Measurements from ENCODE around the gene MAGI1. TPM values are rescaled to one million over a fixed set of nuclear protein-coding genes. Genes with fewer than 3 reads are reported as not detected.

MAGI1 gene
- polyA plus RNA-seq, 1 of the 3 experiments (the other 2 are of a cell fraction), result 10.3 TPM

- Histone ChIP-seq H3K9ac (no peak overlapping the region), H3K4me1 (ENCODE audit: control insufficient read depth in 1 of 2, insufficient read depth in 2 of 2, low read depth in 1 of 2, low read length in 1 of 2) (no peaks in the 10 kb centered on the region; a peak in 1 of 4 replicates), H3K36me3 (replicated peaks in 1 of 2; ENCODE audit: control insufficient read depth in 1 of 2, insufficient read depth in 2 of 2, low read length in 1 of 2) (no peaks in the 10 kb centered on the region), H3K9me2 (no peaks in the 10 kb centered on the region), H2AFZ (ENCODE audit: low read depth) (no peak overlapping the region), H3K27me3 (ENCODE audit: insufficient read depth) (no peaks in the 10 kb centered on the region), H3K9me3 (no peaks in the 10 kb centered on the region), H4K20me1 (ENCODE audit: insufficient read depth) (no peaks in the 10 kb centered on the region), H3K79me2 (ENCODE audit: insufficient read depth) (peaks cover 15% of the 10 kb centered on the region; the same call in 1 of the 2 replicates), H3K27ac (ENCODE audit: low read depth in 2 of 2, low read length in 1 of 2) (no peak overlapping the region), H3F3A (replicated peaks; ENCODE audit: insufficient read depth) (peaks cover 9% of the 10 kb centered on the region), H3K4me3 (ENCODE audit: low read depth in 2 of 2, low read length in 1 of 2) (no peak overlapping the region), H3K4me2 (no peak overlapping the region)
- TF ChIP-seq EP300 (IDR thresholded peaks at IDR 0.05; ENCODE audit: borderline replicate concordance in 1 of 2, low read depth in 1 of 2, low read length in 1 of 2) (no peak), EZH2phosphoT487 (IDR thresholded peaks at IDR 0.05; ENCODE audit: borderline replicate concordance, low read depth) (no peak), NFIC (IDR thresholded peaks at IDR 0.05; ENCODE audit: borderline replicate concordance) (no peak), NRF1 (IDR thresholded peaks at IDR 0.05; ENCODE audit: low read depth, low read length) (no peak), MXI1 (IDR thresholded peaks at IDR 0.05; ENCODE audit: low read depth, low read length) (no peak), GATA2 (CRISPR knock-in tag; IDR thresholded peaks at IDR 0.05) (no peak), ELF1 (IDR thresholded peaks at IDR 0.05) (no peak), PBX3 (IDR thresholded peaks at IDR 0.05) (no peak), TCF12 (IDR thresholded peaks at IDR 0.05) (no peak), USF1 (IDR thresholded peaks at IDR 0.05; ENCODE audit: borderline replicate concordance, low read depth) (no peak), MEF2A (IDR thresholded peaks at IDR 0.05; ENCODE audit: borderline replicate concordance, low read depth) (no peak), GABPA (IDR thresholded peaks at IDR 0.05; ENCODE audit: low read depth) (no peak)
- POLR2A ChIA-PET, result no interaction called here
- DNase-seq, result no peak
- CTCF ChIA-PET, result interaction anchor here (1.4 to 7.1 kb wide), 3 partner anchors 24 to 408 kb away, joined by 3 to 70 read pairs (median 3); no protein-coding TSS in a partner anchor
- WGBS (ENCODE audit: low lambda C conversion rate), result 96% methylated on average over 5 of the region's 5 CpGs
Observed at GRCh38 chr3:65787340-65787739, 251.4 kb downstream of the MAGI1 start.

- Histone ChIP-seq H3K9ac (no peak overlapping the region), H4K20me1 (ENCODE audit: insufficient read depth) (no peaks in the 10 kb centered on the region), H3K4me1 (ENCODE audit: control insufficient read depth in 1 of 2, insufficient read depth in 2 of 2, low read depth in 1 of 2, low read length in 1 of 2) (no peaks in the 10 kb centered on the region; a peak in 1 of 4 replicates), H3K27me3 (ENCODE audit: insufficient read depth) (no peaks in the 10 kb centered on the region), H3K9me3 (no peaks in the 10 kb centered on the region), H3F3A (replicated peaks; ENCODE audit: insufficient read depth) (peaks cover 9% of the 10 kb centered on the region), H3K9me2 (no peaks in the 10 kb centered on the region), H3K79me2 (ENCODE audit: insufficient read depth) (peaks cover 15% of the 10 kb centered on the region; the same call in 1 of the 2 replicates), H3K4me3 (ENCODE audit: low read depth in 2 of 2, low read length in 1 of 2) (no peak overlapping the region), H2AFZ (ENCODE audit: low read depth) (no peak overlapping the region), H3K36me3 (replicated peaks in 1 of 2; ENCODE audit: control insufficient read depth in 1 of 2, insufficient read depth in 2 of 2, low read length in 1 of 2) (no peaks in the 10 kb centered on the region), H3K27ac (ENCODE audit: low read depth in 2 of 2, low read length in 1 of 2) (no peak overlapping the region), H3K4me2 (no peak overlapping the region)
- WGBS (ENCODE audit: low lambda C conversion rate), result 93% methylated on average over 3 of the region's 3 CpGs
- CTCF ChIA-PET, result interaction anchor here (1.4 to 7.1 kb wide), 3 partner anchors 24 to 409 kb away, joined by 3 to 70 read pairs (median 3); no protein-coding TSS in a partner anchor
- TF ChIP-seq MAX (IDR thresholded peaks at IDR 0.05; ENCODE audit: low read depth) (no peak), POLR2AphosphoS5 (IDR thresholded peaks at IDR 0.05; ENCODE audit: low read depth, low read length) (no peak), REST (IDR thresholded peaks at IDR 0.05; ENCODE audit: low read depth, low read length) (no peak), PBX3 (IDR thresholded peaks at IDR 0.05) (no peak), FOXM1 (IDR thresholded peaks at IDR 0.05; ENCODE audit: low read depth) (no peak), USF2 (IDR thresholded peaks at IDR 0.05; ENCODE audit: borderline replicate concordance, low read depth, low read length) (no peak), CTCF (IDR thresholded peaks at IDR 0.05) (no peak), NFIC (IDR thresholded peaks at IDR 0.05; ENCODE audit: borderline replicate concordance) (no peak)
- POLR2A ChIA-PET, result no interaction called here
- DNase-seq, result no peak
Observed at GRCh38 chr3:65786890-65787289, 251.8 kb downstream of the MAGI1 start.

All from SK-N-SH (cell line).